GM19324 (cell line): ENCODE data around the gene OCRL.

Experiments used
- ATAC-seq: cut with Tn5 transposase; IDR thresholded peaks from one replicate; pipeline ENCODE4 v1.9.1; 2021; ENCODE audit warnings: mild to moderate bottlenecking, moderate library complexity; ENCODE audit not compliant: unreplicated experiment, low FRiP score

The OCRL gene

GRCh38 chrX:129540068-129540653 lies at the start of gene OCRL:
TSS of gene OCRL (plus strand) at chrX:129540259. CDS start at chrX:129540440, 181 bp downstream.
- ATAC-seq = peak; percentile 84

GRCh38 chrX:129490330-129490729 lies 49.7 kb upstream of the OCRL start:
- no peak for ATAC-seq

- no peak for ATAC-seq
These were observed 46.4 kb upstream of the OCRL start for GRCh38 chrX:129493643-129494042.

GRCh38 chrX:129494887-129495286 lies 45.2 kb upstream of the OCRL start:
- ATAC-seq = no peak

GRCh38 chrX:129495900-129496299 lies 44.2 kb upstream of the OCRL start:
- no peak for ATAC-seq

GRCh38 chrX:129496625-129497024 lies 43.4 kb upstream of the OCRL start:
- no peak for ATAC-seq

- no peak for ATAC-seq
These were observed 42.8 kb upstream of the OCRL start for GRCh38 chrX:129497146-129497843.

GRCh38 chrX:129510331-129510730 lies 29.7 kb upstream of the OCRL start:
- no peak for ATAC-seq

- no peak for ATAC-seq
These were observed 28.4 kb upstream of the OCRL start for GRCh38 chrX:129511689-129512088.

- no peak for ATAC-seq
These were observed 27.6 kb upstream of the OCRL start for GRCh38 chrX:129512409-129512808.

GRCh38 chrX:129516402-129516801 lies 23.7 kb upstream of the OCRL start:
- ATAC-seq = no peak

GRCh38 chrX:129520151-129520550 lies 19.9 kb upstream of the OCRL start:
- ATAC-seq = no peak

GRCh38 chrX:129522184-129523078 lies 17.6 kb upstream of the OCRL start:
- no peak for ATAC-seq

- no peak for ATAC-seq
These were observed 16.8 kb upstream of the OCRL start, which contains the start of gene SMARCA1 for GRCh38 chrX:129523079-129523911. TSS of gene SMARCA1 (minus strand) at chrX:129523490. CDS start at chrX:129523370, 120 bp downstream.

- ATAC-seq = no peak
These were observed 15.7 kb upstream of the OCRL start for GRCh38 chrX:129524250-129524850.

GRCh38 chrX:129525162-129525561 lies 14.9 kb upstream of the OCRL start:
- no peak for ATAC-seq

- ATAC-seq = no peak
These were observed 14.2 kb upstream of the OCRL start for GRCh38 chrX:129525896-129526295.

- ATAC-seq = no peak
These were observed 10.3 kb upstream of the OCRL start for GRCh38 chrX:129529685-129530281.

GRCh38 chrX:129530410-129530809 lies 9.6 kb upstream of the OCRL start:
- no peak for ATAC-seq

- ATAC-seq = no peak
These were observed 8.9 kb upstream of the OCRL start for GRCh38 chrX:129531132-129531531.
